ENCODE results near the gene ABHD6.

GRCh38 chr3:58292866-58293265 is 55.3 kb downstream of the ABHD6 start:
- TF ChIP-seq, protein P1, sequence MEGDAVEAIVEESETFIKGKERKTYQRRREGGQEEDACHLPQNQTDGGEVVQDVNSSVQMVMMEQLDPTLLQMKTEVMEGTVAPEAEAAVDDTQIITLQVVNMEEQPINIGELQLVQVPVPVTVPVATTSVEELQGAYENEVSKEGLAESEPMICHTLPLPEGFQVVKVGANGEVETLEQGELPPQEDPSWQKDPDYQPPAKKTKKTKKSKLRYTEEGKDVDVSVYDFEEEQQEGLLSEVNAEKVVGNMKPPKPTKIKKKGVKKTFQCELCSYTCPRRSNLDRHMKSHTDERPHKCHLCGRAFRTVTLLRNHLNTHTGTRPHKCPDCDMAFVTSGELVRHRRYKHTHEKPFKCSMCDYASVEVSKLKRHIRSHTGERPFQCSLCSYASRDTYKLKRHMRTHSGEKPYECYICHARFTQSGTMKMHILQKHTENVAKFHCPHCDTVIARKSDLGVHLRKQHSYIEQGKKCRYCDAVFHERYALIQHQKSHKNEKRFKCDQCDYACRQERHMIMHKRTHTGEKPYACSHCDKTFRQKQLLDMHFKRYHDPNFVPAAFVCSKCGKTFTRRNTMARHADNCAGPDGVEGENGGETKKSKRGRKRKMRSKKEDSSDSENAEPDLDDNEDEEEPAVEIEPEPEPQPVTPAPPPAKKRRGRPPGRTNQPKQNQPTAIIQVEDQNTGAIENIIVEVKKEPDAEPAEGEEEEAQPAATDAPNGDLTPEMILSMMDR (IDR thresholded peaks at IDR 0.05 in 4 of 5, conservative IDR thresholded peaks at IDR 0.05 in 1 of 5), result no peak
- no peak for TF ChIP-seq POLR2A (IDR thresholded peaks at IDR 0.05)

All from gastrocnemius medialis (tissue), 4 donors.